Endothelial cell of umbilical vein (primary cell): ENCODE results near the gene GKN2. TPM values are rescaled to one million over a fixed set of nuclear protein-coding genes. Genes with fewer than 3 reads are reported as not detected.

Source experiments
- BruUV-seq: library from RNA; stranded (reverse); fragments of 400-500 nt; replicated peaks from 2 replicates; lab custom pipeline; 2021; lab: Mats Ljungman, UMichigan
- CTCF ChIA-PET: fragments of 300-600, 350-600 bp; sonication (Branson Sonifier 250); formaldehyde crosslinking; loops from one replicate; lab custom pipeline; 2021; ENCODE audit warnings: antibody characterized with exemption, inconsistent platforms; lab: Charles Lee
- POLR2A ChIA-PET: fragments of 300-600, 350-600 bp; sonication (Branson Sonifier 250); formaldehyde crosslinking; loops from one replicate; lab custom pipeline; 2021; ENCODE audit warnings: antibody characterized with exemption, inconsistent platforms; lab: Charles Lee
- DNase-seq: peaks from one replicate; pipeline ENCODE4 v3.0.0-alpha.2; 2011; ENCODE audit warnings: low read depth, low spot score
- FAIRE-seq: peaks from 2 replicates; lab custom pipeline; 2011; peaks lifted over from hg19 to GRCh38; lab: Jason Lieb, UNC
- H2AFZ ChIP-seq: 2 replicates; pipeline ENCODE4 v1.6.0; 2012; ENCODE audit warnings: low read depth, low read length, control low read depth, inconsistent platforms
- H3K27ac ChIP-seq: 2 replicates; pipeline ENCODE4 v1.5.1; 2011; ENCODE audit warnings: low read depth, mild to moderate bottlenecking, control low read depth, low read length, moderate library complexity; ENCODE audit not compliant: insufficient read depth
- H3K27me3 ChIP-seq, 2 experiments: 2 replicates each; pipeline versions ENCODE4 v1.6.0 to v1.6.1; 2011; ENCODE audit warnings: low read length in 2 of 2, mixed read lengths in 1 of 2; ENCODE audit not compliant: control insufficient read depth in 2 of 2, insufficient read depth in 2 of 2
- H3K36me3 ChIP-seq, 2 experiments: 2 replicates in 1 of 2; 3 replicates in 1 of 2; pipeline ENCODE4 v1.5.1; 2011; ENCODE audit warnings: low read length in 2 of 2, mild to moderate bottlenecking in 1 of 2, moderate library complexity in 1 of 2; ENCODE audit not compliant: control insufficient read depth in 2 of 2, insufficient read depth in 2 of 2; ENCODE audit errors: extremely low read depth in 1 of 2
- H3K4me1 ChIP-seq: 3 replicates; pipeline ENCODE4 v1.5.1; 2011; ENCODE audit warnings: mild to moderate bottlenecking, low read length; ENCODE audit not compliant: control insufficient read depth, insufficient read depth; ENCODE audit errors: extremely low read depth
- H3K4me2 ChIP-seq: 2 replicates; pipeline ENCODE4 v1.6.1; 2011; ENCODE audit warnings: low read length, control low read depth, mixed read lengths; ENCODE audit not compliant: insufficient read depth
- H3K4me3 ChIP-seq, 3 experiments: fragments of 200-600 bp in 1 of 3; sonication (generic), shearing (Covaris generic) in 1 of 3; replicated peaks in 1 of 3; 2 replicates each; pipeline ENCODE4 v1.5.1; 2011 to 2016; ENCODE audit warnings: control low read depth in 3 of 3, low read length in 3 of 3, mild to moderate bottlenecking in 2 of 3, inconsistent platforms in 1 of 3, low read depth in 1 of 3, moderate library complexity in 1 of 3; ENCODE audit not compliant: insufficient read depth in 1 of 3
- H3K79me2 ChIP-seq: 2 replicates; pipeline ENCODE4 v1.6.0; 2012; ENCODE audit warnings: low read length, inconsistent platforms; ENCODE audit not compliant: control insufficient read depth, insufficient read depth
- H3K9ac ChIP-seq: replicated peaks from 2 replicates; pipeline ENCODE3; 2011; ENCODE audit warnings: low read length, control low read depth; ENCODE audit not compliant: insufficient read depth; ENCODE audit errors: extremely low read depth
- H3K9me1 ChIP-seq: replicated peaks from 3 replicates; pipeline ENCODE4 v1.6.0; 2011; ENCODE audit warnings: mild to moderate bottlenecking, low read length; ENCODE audit not compliant: control insufficient read depth, insufficient read depth; ENCODE audit errors: extremely low read depth
- H3K9me3 ChIP-seq: replicated peaks from 2 replicates; pipeline ENCODE4 v1.5.1; 2012; ENCODE audit warnings: low read length, inconsistent platforms; ENCODE audit not compliant: control insufficient read depth, insufficient read depth
- H4K20me1 ChIP-seq: replicated peaks from 2 replicates; pipeline ENCODE3; 2011; ENCODE audit warnings: mild to moderate bottlenecking, low read length; ENCODE audit not compliant: control insufficient read depth, insufficient read depth; ENCODE audit errors: extremely low read depth
- CTCF ChIP-seq, 2 donors: IDR thresholded peaks; 1 replicate in 1 of 2; 2 replicates in 1 of 2; pipeline ENCODE4 v1.5.1; 2011; ENCODE audit warnings: low read length in 2 of 2, mild to moderate bottlenecking in 2 of 2, moderate library complexity in 2 of 2, control low read depth in 1 of 2, inconsistent platforms in 1 of 2, low read depth in 1 of 2; ENCODE audit not compliant: insufficient read depth in 1 of 2; ENCODE audit errors: extremely low read depth in 1 of 2
- EZH2 ChIP-seq: IDR thresholded peaks from 2 replicates; pipeline ENCODE4 v1.6.1; 2012; ENCODE audit warnings: borderline replicate concordance, low read depth, mild to moderate bottlenecking, moderate library complexity, low read length, inconsistent platforms; ENCODE audit not compliant: severe bottlenecking
- FOS ChIP-seq: IDR thresholded peaks from 2 replicates; pipeline ENCODE4 v1.6.1; 2011; ENCODE audit warnings: mild to moderate bottlenecking, low read length, moderate library complexity, borderline replicate concordance; ENCODE audit not compliant: insufficient read depth
- GATA2 ChIP-seq: IDR thresholded peaks from 2 replicates; pipeline ENCODE4 v1.7.0; 2011; ENCODE audit warnings: low read depth, mild to moderate bottlenecking, moderate library complexity, mixed read lengths, low read length; ENCODE audit not compliant: insufficient read length, insufficient read depth
- JUN ChIP-seq: IDR thresholded peaks from 2 replicates; pipeline ENCODE4 v1.6.1; 2011; ENCODE audit warnings: borderline replicate concordance, low read depth; ENCODE audit not compliant: insufficient read length, insufficient read depth
- MAX ChIP-seq: IDR thresholded peaks from 2 replicates; pipeline ENCODE4 v1.6.1; 2011; ENCODE audit not compliant: insufficient read depth, insufficient read length
- MYC ChIP-seq: IDR thresholded peaks from one replicate; pipeline ENCODE4 v1.6.1; 2011; ENCODE audit warnings: mild to moderate bottlenecking, low read depth, low read length
- POLR2A ChIP-seq: IDR thresholded peaks from 2 replicates; pipeline ENCODE4 v1.6.1; 2012; ENCODE audit warnings: low read depth, mild to moderate bottlenecking, control low read depth, low read length
- POLR2AphosphoS5 ChIP-seq: IDR thresholded peaks from 2 replicates; pipeline ENCODE4 v1.6.1; 2012; ENCODE audit warnings: low read depth, mild to moderate bottlenecking, control low read depth, low read length, moderate library complexity; ENCODE audit not compliant: insufficient read depth
- dilution Hi-C: fragments of 300-500 bp; cut with MboI; formaldehyde crosslinking; loops from one replicate; pipeline ENCODE4 v1.15.0; 2019; ENCODE audit warnings: low sequenced_read_pairs; ENCODE audit not compliant: extremely low pct_ligation_motif_present
- intact Hi-C: fragments of 100-400 bp; cut with micrococcal nuclease; formaldehyde crosslinking; loops from one replicate; pipeline ENCODE4 v1.10.0; 2022
- polyA plus RNA-seq, 4 experiments: library from polyadenylated mRNA; depleted of rRNA in 3 of 4; stranded (reverse) in 3 of 4; unstranded in 1 of 4; fragments of >200 nt; gene quantifications; 2 replicates each; pipeline versions ENCODE4 v1.2.1 to v1.2.3, GENCODE V29; 2011 to 2012; ENCODE audit warnings: missing spikeins in 1 of 4
- total RNA-seq: library from RNA; stranded (reverse); gene quantifications from 2 replicates; pipeline ENCODE4 v1.2.3, GENCODE V29; 2021

The GKN2 gene
- total and polyA plus RNA-seq, 2 donors (not counting 3 experiments of a cell fraction or from before 2014, with no cell fraction given) = not detected

- Histone ChIP-seq H3K27me3 (peaks cover 9 to 27% of the 10 kb centered on the region in 2 experiments), H2AFZ (no peak overlapping the region), H3K79me2 (no peaks in the 10 kb centered on the region), H3K9ac (no peak overlapping the region), H3K27ac (no peak overlapping the region), H3K36me3 (no peaks in the 10 kb centered on the region), H3K4me2 (no peak overlapping the region), H3K9me1 (no peaks in the 10 kb centered on the region), H3K4me1 (no peaks in the 10 kb centered on the region), H4K20me1 (no peaks in the 10 kb centered on the region), H3K9me3 (no peaks in the 10 kb centered on the region), H3K4me3 (no peak overlapping the region)
- no TSS peak for BruUV-seq
- DNase-seq = no peak
- no peak for FAIRE-seq
- ChIA-PET CTCF (no interaction called here), POLR2A (no interaction called here)
- dilution Hi-C loops (loop anchor here (25.0 kb wide), 1 partner anchor 209 kb away; the partner anchor contains the start of gene ARHGAP25), intact Hi-C loops (no loop called here)
- TF ChIP-seq MYC (no peak), POLR2AphosphoS5 (no peak), JUN (no peak), EZH2 (no peak), GATA2 (no peak), CTCF (IDR thresholded peaks at IDR 0.05; ENCODE audit: extremely low read depth in 1 of 2, insufficient read depth in 1 of 2, low read depth in 1 of 2, low read length in 2 of 2) (no peak), POLR2A (no peak), MAX (no peak), FOS (no peak)
Measured at GRCh38 chr2:68946117-68946516, 6.6 kb downstream of the GKN2 start.
